GM18511 (cell line): ENCODE measurements around the gene TMEM260.
"Not testable (repeated sequence)": the region's sequence is repeated elsewhere in the genome, so short reads cannot be mapped to it uniquely, and the experiment has no call there.

ENCODE experiments used
- ATAC-seq: cut with Tn5 transposase; IDR thresholded peaks from one replicate; pipeline ENCODE4 v1.9.1; 2021; ENCODE audit warnings: mild to moderate bottlenecking, moderate library complexity; ENCODE audit not compliant: unreplicated experiment

The TMEM260 gene

GRCh38 chr14:56594428-56594827, 14.8 kb downstream of the TMEM260 start:
- no peak for ATAC-seq

GRCh38 chr14:56598519-56598918, 18.9 kb downstream of the TMEM260 start:
- no peak for ATAC-seq

- ATAC-seq: no peak
Observed at GRCh38 chr14:56603648-56604047, 24.1 kb downstream of the TMEM260 start.

- ATAC-seq: no peak
Observed at GRCh38 chr14:56608689-56609088, 29.1 kb downstream of the TMEM260 start.

- ATAC-seq: not testable (repeated sequence)
Observed at GRCh38 chr14:56611663-56612062, 32.1 kb downstream of the TMEM260 start.

- no peak for ATAC-seq
Observed at GRCh38 chr14:56617084-56617483, 37.5 kb downstream of the TMEM260 start.

GRCh38 chr14:56630707-56631106, 51.1 kb downstream of the TMEM260 start:
- no peak for ATAC-seq

- ATAC-seq: no peak
Observed at GRCh38 chr14:56632195-56632594, 52.6 kb downstream of the TMEM260 start.

GRCh38 chr14:56633544-56633943, 53.9 kb downstream of the TMEM260 start:
- ATAC-seq: no peak

- no peak for ATAC-seq
Observed at GRCh38 chr14:56635041-56635440, 55.4 kb downstream of the TMEM260 start.

- ATAC-seq: no peak
Observed at GRCh38 chr14:56647493-56647892, 67.9 kb downstream of the TMEM260 start.

- no peak for ATAC-seq
Observed at GRCh38 chr14:56648508-56649301, 69.1 kb downstream of the TMEM260 start.

GRCh38 chr14:56649382-56649781, 69.8 kb downstream of the TMEM260 start:
- no peak for ATAC-seq

GRCh38 chr14:56650048-56650447, 70.5 kb downstream of the TMEM260 start:
- no peak for ATAC-seq

- no peak for ATAC-seq
Observed at GRCh38 chr14:56650979-56651378, 71.4 kb downstream of the TMEM260 start.

- ATAC-seq: no peak
Observed at GRCh38 chr14:56657604-56658003, 78.0 kb downstream of the TMEM260 start.

- ATAC-seq: no peak
Observed at GRCh38 chr14:56659378-56659777, 79.8 kb downstream of the TMEM260 start.

GRCh38 chr14:56659964-56660551, 80.5 kb downstream of the TMEM260 start:
- no peak for ATAC-seq

GRCh38 chr14:56660677-56661389, 81.2 kb downstream of the TMEM260 start:
- ATAC-seq: no peak

- no peak for ATAC-seq
Observed at GRCh38 chr14:56661478-56661877, 81.9 kb downstream of the TMEM260 start.

- ATAC-seq: no peak
Observed at GRCh38 chr14:56664811-56665421, 85.3 kb downstream of the TMEM260 start.
